Spleen (tissue), 11 donors: Measurements from ENCODE around the gene CNDP1. TPM values are rescaled to one million over a fixed set of nuclear protein-coding genes. Genes with fewer than 3 reads are reported as not detected.

Experiments
- DNase-seq: peaks from one replicate; pipeline ENCODE4 v3.0.0-alpha.2; 2020
- H3K27ac ChIP-seq, 8 donors: fragments of 200-600 bp; sonication (generic) in 7 of 8; 1 replicate in 4 of 8; 2 replicates in 4 of 8; pipeline versions ENCODE4 v1.5.0 to v1.8.0; 2016 to 2021; ENCODE audit warnings: inconsistent platforms in 4 of 8, mild to moderate bottlenecking in 4 of 8, moderate library complexity in 1 of 8
- H3K27me3 ChIP-seq, 7 donors: fragments of 200-600 bp; sonication (generic) in 6 of 7; replicated peaks in 1 of 7; 1 replicate in 4 of 7; 2 replicates in 3 of 7; pipeline versions ENCODE4 v1.5.0 to v1.8.0; 2016 to 2021; ENCODE audit warnings: inconsistent platforms in 3 of 7, mild to moderate bottlenecking in 1 of 7
- H3K36me3 ChIP-seq, 6 donors: fragments of 200-600 bp; sonication (generic) in 5 of 6; 1 replicate in 4 of 6; 2 replicates in 2 of 6; pipeline versions ENCODE4 v1.5.0 to v1.8.0; 2016 to 2021; ENCODE audit warnings: inconsistent platforms in 2 of 6
- H3K4me1 ChIP-seq, 6 donors: fragments of 200-600 bp; sonication (generic) in 5 of 6; 1 replicate in 3 of 6; 2 replicates in 3 of 6; pipeline versions ENCODE4 v1.5.0 to v1.8.0; 2016 to 2021; ENCODE audit warnings: inconsistent platforms in 3 of 6
- H3K4me3 ChIP-seq, 8 donors: fragments of 200-600 bp; sonication (generic) in 7 of 8; 1 replicate in 4 of 8; 2 replicates in 4 of 8; pipeline versions ENCODE4 v1.5.0 to v1.8.0; 2016 to 2021; ENCODE audit warnings: inconsistent platforms in 4 of 8, mild to moderate bottlenecking in 4 of 8, moderate library complexity in 2 of 8
- H3K9me3 ChIP-seq, 8 donors: fragments of 200-600 bp; sonication (generic) in 7 of 8; 1 replicate in 4 of 8; 2 replicates in 4 of 8; pipeline versions ENCODE4 v1.5.0 to v1.8.0; 2016 to 2021; ENCODE audit warnings: inconsistent platforms in 4 of 8
- POLR2A ChIP-seq, 3 donors: fragments of 450-650 bp; IDR thresholded peaks; one replicate each; pipeline ENCODE4 v1.5.1; 2017; ENCODE audit warnings: antibody characterized with exemption in 3 of 3, mild to moderate bottlenecking in 1 of 3
- POLR2AphosphoS5 ChIP-seq, 3 donors: sonication (generic); formaldehyde crosslinking; IDR thresholded peaks; one replicate each; pipeline ENCODE4 v1.5.1; 2017; ENCODE audit warnings: antibody characterized with exemption in 3 of 3
- WGBS, 5 donors: extraction: QIAGEN DNeasy Blood & Tissue Kit in 3 of 5; methylation state at CpG; one replicate each; pipeline versions ENCODE4 v1.1.5 to v1.1.7; 2013 to 2018; 5-methylcytosine and 5-hydroxymethylcytosine counted together
- intact Hi-C: fragments of 100-400 bp; cut with DNase I; formaldehyde crosslinking; loops from one replicate; pipeline ENCODE4 v1.15.0; 2023; ENCODE audit warnings: low total_unique reads
- polyA plus RNA-seq, 3 donors: library from polyadenylated mRNA; stranded (reverse); fragments of 200-250 nt; gene quantifications; one replicate each; pipeline ENCODE4 v1.2.1, GENCODE V29; 2013
- total RNA-seq, 7 donors: library from RNA; depleted of rRNA in 3 of 7; stranded (reverse); fragments of >200 nt in 3 of 7; fragmentation: NEBNext Ultra II Directional in 4 of 7; extraction: Animal tissue kit (Norgen Biotek cat#: 25700) in 4 of 7; gene quantifications; one replicate each; pipeline versions ENCODE4 v1.1.0 to v1.2.1, GENCODE V29; 2016 to 2021
- TF ChIP-seq, protein P1 (sequence below), 11 experiments: fragments of 200-600 bp in 7 of 11; fragments of 450-650 bp in 4 of 11; sonication (generic) in 4 of 11; IDR thresholded peaks in 8 of 11; conservative IDR thresholded peaks in 3 of 11; 1 replicate in 7 of 11; 2 replicates in 4 of 11; pipeline versions ENCODE4 v1.4.0 to v1.8.0; 2016 to 2021; ENCODE audit warnings: antibody characterized with exemption in 11 of 11, inconsistent platforms in 4 of 11, mild to moderate bottlenecking in 1 of 11
- donor health status: healthy with polysubstance abuse.
- donor health status: DM: no; HTN: no; CAD: no; lungs with moderate emphysema.
- donor health status: DM: no; HTN: no; CAD: no.
- donor health status: Bipolar disorder and iron deficiency.
- donor health status: healthy.
- donor health status: DM: no; HTN: no; CAD: no.
- donor health status: DM: yes; HTN: yes; CAD: no.

CNDP1 gene
- total and polyA plus RNA-seq, 10 donors: 0.03 to 0.59 (median 0.18) TPM; not detected in 2

DNA sequence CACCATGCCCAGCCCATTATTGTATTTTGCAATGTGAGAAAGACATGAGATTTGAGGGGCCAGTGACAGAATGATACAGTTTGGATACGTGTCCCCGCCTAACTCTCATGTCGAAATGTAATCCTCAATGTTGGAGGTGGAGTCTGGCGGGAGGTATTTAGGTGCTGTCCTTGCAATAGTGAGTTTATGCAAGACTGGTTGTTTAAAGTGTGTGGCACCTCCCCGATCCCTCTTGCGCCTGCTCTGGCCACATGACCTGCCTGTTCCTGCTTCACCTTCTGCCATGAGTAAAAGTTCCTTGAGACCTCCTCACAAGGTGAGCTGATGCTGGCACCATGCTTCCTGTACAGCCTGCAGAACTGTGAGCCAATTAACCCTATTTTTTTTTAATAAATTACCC lies 16.6 kb downstream of the CNDP1 start:
- peaks cover 0 to 20% (median 10%) of the 10 kb centered on the region in 6 donors for H3K4me1 ChIP-seq

DNA sequence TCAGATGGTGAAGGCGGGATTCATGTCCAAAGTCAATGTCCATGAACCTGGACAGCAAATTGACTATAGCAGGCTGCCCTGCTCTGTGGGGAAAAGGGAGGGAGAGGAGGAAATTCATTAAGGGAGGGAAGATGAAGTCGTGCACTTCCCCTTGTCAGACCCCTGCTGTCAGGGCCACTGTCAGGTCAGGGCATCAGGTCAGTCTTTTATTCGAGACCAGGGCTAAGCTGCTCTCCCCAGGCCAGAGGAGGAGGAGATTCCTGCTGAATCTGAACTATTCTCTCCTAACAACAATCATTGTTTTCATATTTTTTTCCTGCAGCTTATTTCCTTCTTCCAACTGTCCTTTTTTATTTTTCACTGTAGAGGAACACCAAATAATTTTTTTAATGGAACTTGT lies 17.2 kb downstream of the CNDP1 start:
- Histone ChIP-seq H3K27ac (no peak overlapping the region), H3K4me1 (peaks cover 0 to 17% (median 10%) of the 10 kb centered on the region in 6 donors), H3K36me3 (no peaks in the 10 kb centered on the region), H3K9me3 (peaks cover 5 to 27% (median 21%) of the 10 kb centered on the region in 8 donors), H3K4me3 (no peak overlapping the region), H3K27me3 (peaks cover 0 to 10% (median 0%) of the 10 kb centered on the region in 7 donors)
- DNase-seq: no peak
- TF ChIP-seq POLR2AphosphoS5 (IDR thresholded peaks at IDR 0.05) (no peak), POLR2A (IDR thresholded peaks at IDR 0.05) (no peak)
- TF ChIP-seq, protein P1, sequence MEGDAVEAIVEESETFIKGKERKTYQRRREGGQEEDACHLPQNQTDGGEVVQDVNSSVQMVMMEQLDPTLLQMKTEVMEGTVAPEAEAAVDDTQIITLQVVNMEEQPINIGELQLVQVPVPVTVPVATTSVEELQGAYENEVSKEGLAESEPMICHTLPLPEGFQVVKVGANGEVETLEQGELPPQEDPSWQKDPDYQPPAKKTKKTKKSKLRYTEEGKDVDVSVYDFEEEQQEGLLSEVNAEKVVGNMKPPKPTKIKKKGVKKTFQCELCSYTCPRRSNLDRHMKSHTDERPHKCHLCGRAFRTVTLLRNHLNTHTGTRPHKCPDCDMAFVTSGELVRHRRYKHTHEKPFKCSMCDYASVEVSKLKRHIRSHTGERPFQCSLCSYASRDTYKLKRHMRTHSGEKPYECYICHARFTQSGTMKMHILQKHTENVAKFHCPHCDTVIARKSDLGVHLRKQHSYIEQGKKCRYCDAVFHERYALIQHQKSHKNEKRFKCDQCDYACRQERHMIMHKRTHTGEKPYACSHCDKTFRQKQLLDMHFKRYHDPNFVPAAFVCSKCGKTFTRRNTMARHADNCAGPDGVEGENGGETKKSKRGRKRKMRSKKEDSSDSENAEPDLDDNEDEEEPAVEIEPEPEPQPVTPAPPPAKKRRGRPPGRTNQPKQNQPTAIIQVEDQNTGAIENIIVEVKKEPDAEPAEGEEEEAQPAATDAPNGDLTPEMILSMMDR (IDR thresholded peaks at IDR 0.05 in 8 of 11, conservative IDR thresholded peaks at IDR 0.05 in 3 of 11): no peak
- intact Hi-C loops: loop anchor here (5.0 to 10.0 kb wide), 3 partner anchors 57 to 354 kb away; partner anchors contain the start of gene CNDP2
- WGBS, 5 donors: 17 to 52% (median 46%) methylated on average over 3 of the region's 3 CpGs

More for the DNA sequence above, 16.6 kb downstream of the CNDP1 start:
- peaks cover 0 to 10% (median 0%) of the 10 kb centered on the region in 7 donors for H3K27me3 ChIP-seq
- peaks cover 5 to 27% (median 21%) of the 10 kb centered on the region in 8 donors for H3K9me3 ChIP-seq
- 87 to 99% (median 95%) methylated on average over 5 to 6 of the region's 6 CpGs for WGBS, 5 donors
- no peak for TF ChIP-seq POLR2AphosphoS5 (IDR thresholded peaks at IDR 0.05)
- TF ChIP-seq POLR2A (IDR thresholded peaks at IDR 0.05): no peak
- TF ChIP-seq, protein P1 (IDR thresholded peaks at IDR 0.05 in 8 of 11, conservative IDR thresholded peaks at IDR 0.05 in 3 of 11): no peak
- DNase-seq: no peak
- no peak overlapping the region for H3K27ac ChIP-seq
- H3K4me3 ChIP-seq: no peak overlapping the region
- intact Hi-C loops: loop anchor here (5.0 to 10.0 kb wide), 3 partner anchors 56 to 354 kb away; partner anchors contain the start of gene CNDP2
- no peaks in the 10 kb centered on the region for H3K36me3 ChIP-seq

DNA sequence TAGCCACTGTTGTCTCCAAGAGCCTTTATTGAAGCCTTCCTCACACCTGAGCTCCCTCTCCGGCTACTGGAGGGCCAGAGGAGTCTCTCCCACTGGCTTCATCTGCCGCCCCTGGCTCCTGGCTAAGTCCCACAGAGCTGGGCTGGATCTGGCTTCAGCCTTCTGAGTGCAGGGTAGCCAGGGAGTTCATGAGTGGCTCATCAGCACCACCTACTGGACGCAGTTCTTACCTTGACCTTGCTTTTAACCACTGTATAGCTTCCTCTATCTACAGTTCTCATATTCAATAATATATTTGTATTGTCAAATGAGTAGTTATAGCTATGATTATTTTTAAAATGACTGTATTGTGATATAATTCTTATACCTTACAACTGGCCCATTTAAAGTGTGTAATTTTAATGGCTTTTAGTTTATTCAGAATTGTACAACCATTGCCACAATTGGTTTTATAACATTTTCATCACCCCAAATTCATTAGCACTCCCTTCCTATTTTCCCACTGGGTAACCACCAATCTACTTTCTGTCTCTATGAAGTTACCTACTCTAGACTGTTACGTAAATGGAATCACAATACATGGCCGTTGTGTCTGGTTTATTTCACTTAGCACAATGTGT lies 17.7 kb downstream of the CNDP1 start:
- Histone ChIP-seq H3K4me1 (peaks cover 0 to 17% (median 7%) of the 10 kb centered on the region in 6 donors), H3K27me3 (peaks cover 0 to 16% (median 0%) of the 10 kb centered on the region in 7 donors), H3K36me3 (no peaks in the 10 kb centered on the region), H3K4me3 (no peak overlapping the region), H3K9me3 (peaks cover 5 to 27% (median 21%) of the 10 kb centered on the region in 8 donors), H3K27ac (no peak overlapping the region)
- WGBS, 5 donors: 24 to 35% (median 26%) methylated on average over 5 of the region's 5 CpGs
- DNase-seq: peak; percentile 86
- intact Hi-C loops: loop anchor here (5.0 to 10.0 kb wide), 3 partner anchors 57 to 355 kb away; partner anchors contain the start of gene CNDP2
- TF ChIP-seq, protein P1 (IDR thresholded peaks at IDR 0.05 in 8 of 11, conservative IDR thresholded peaks at IDR 0.05 in 3 of 11): peak; percentile 45 to 88 (median 81)
- no peak for TF ChIP-seq POLR2A (IDR thresholded peaks at IDR 0.05)
- TF ChIP-seq POLR2AphosphoS5 (IDR thresholded peaks at IDR 0.05): no peak

DNA sequence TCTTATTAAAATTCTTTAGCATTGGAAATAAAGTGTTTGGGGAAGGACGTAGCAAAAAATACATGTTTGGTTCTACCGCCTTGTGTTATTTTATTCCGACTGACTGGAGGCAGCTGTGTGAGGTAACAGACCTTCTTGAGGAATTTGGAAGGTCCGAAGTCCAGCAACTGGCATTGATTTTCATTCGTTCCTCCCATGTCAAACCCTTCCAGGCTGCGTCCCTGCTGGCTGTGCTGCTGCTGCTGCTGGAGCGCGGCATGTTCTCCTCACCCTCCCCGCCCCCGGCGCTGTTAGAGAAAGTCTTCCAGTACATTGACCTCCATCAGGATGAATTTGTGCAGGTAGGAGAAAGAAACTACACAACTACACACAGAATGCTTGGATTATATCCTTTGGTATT lies 21.8 kb downstream of the CNDP1 start:
- DNase-seq: no peak
- WGBS, 5 donors: 90 to 95% (median 91%) methylated on average over 11 of the region's 11 CpGs
- no peak overlapping the region for H3K4me3 ChIP-seq
- no peak for TF ChIP-seq POLR2A (IDR thresholded peaks at IDR 0.05)
- TF ChIP-seq, protein P1 (IDR thresholded peaks at IDR 0.05 in 8 of 11, conservative IDR thresholded peaks at IDR 0.05 in 3 of 11): no peak
- no peak for TF ChIP-seq POLR2AphosphoS5 (IDR thresholded peaks at IDR 0.05)
- H3K36me3 ChIP-seq: no peaks in the 10 kb centered on the region
- H3K27me3 ChIP-seq: peaks cover 0 to 25% (median 0%) of the 10 kb centered on the region in 7 donors
- H3K4me1 ChIP-seq: peaks cover 0 to 9% (median 4%) of the 10 kb centered on the region in 6 donors
- H3K27ac ChIP-seq: no peak overlapping the region
- intact Hi-C loops: loop anchor here (10.0 kb wide), 1 partner anchor 61 kb away; the partner anchor contains the start of gene CNDP2
- H3K9me3 ChIP-seq: no peaks in the 10 kb centered on the region
